H1 (cell line): ENCODE results near the gene SPATA13. TPM values are rescaled to one million over a fixed set of nuclear protein-coding genes. Genes with fewer than 3 reads are reported as not detected.

Experiments used
- CTCF ChIA-PET: fragments of 300-600 bp; sonication (Branson Sonifier 250); formaldehyde crosslinking; loops from one replicate; lab custom pipeline; 2021; ENCODE audit not compliant: partially characterized antibody; lab: Charles Lee
- POLR2A ChIA-PET: fragments of 300-600 bp; sonication (Branson Sonifier 250); formaldehyde crosslinking; loops from one replicate; lab custom pipeline; 2021; ENCODE audit warnings: inconsistent platforms; ENCODE audit not compliant: partially characterized antibody; lab: Charles Lee
- DNase-seq, 2 experiments: peaks; one replicate each; pipeline versions ENCODE4 v3.0.0 to v3.0.0-alpha.2; 2010 to 2022; ENCODE audit warnings: low spot score in 2 of 2, low read depth in 1 of 2, mixed read lengths in 1 of 2
- FAIRE-seq: peaks from 2 replicates; lab custom pipeline; 2011; peaks lifted over from hg19 to GRCh38; lab: Jason Lieb, UNC
- H2AFZ ChIP-seq: 2 replicates; pipeline ENCODE4 v1.8.1; 2012; ENCODE audit warnings: low read length, inconsistent platforms
- H2AK5ac ChIP-seq: 2 replicates; pipeline ENCODE4 v1.6.1; 2013; ENCODE audit warnings: low read depth, low read length
- H2BK120ac ChIP-seq: replicated peaks from 2 replicates; pipeline ENCODE3; 2013; ENCODE audit warnings: low read depth, low read length, inconsistent platforms
- H2BK12ac ChIP-seq: 2 replicates; pipeline ENCODE4 v1.6.1; 2013; ENCODE audit warnings: low read depth, low read length
- H2BK15ac ChIP-seq: 2 replicates; pipeline ENCODE4 v1.6.1; 2013; ENCODE audit warnings: low read length
- H2BK20ac ChIP-seq: 2 replicates; pipeline ENCODE4 v1.6.1; 2013; ENCODE audit warnings: low read length
- H2BK5ac ChIP-seq: 2 replicates; pipeline ENCODE4 v1.6.1; 2013; ENCODE audit warnings: low read depth, low read length
- H3K14ac ChIP-seq: 2 replicates; pipeline ENCODE4 v1.6.1; 2013; ENCODE audit warnings: inconsistent platforms; ENCODE audit not compliant: insufficient read length
- H3K18ac ChIP-seq: 2 replicates; pipeline ENCODE4 v1.6.1; 2013; ENCODE audit warnings: low read length; ENCODE audit errors: extremely low read depth
- H3K23ac ChIP-seq: 2 replicates; pipeline ENCODE4 v1.6.1; 2013; ENCODE audit warnings: inconsistent platforms; ENCODE audit not compliant: insufficient read length
- H3K23me2 ChIP-seq: 2 replicates; pipeline ENCODE4 v1.6.1; 2013; ENCODE audit warnings: low read depth, low read length
- H3K27ac ChIP-seq: 2 replicates; pipeline ENCODE4 v1.6.1; 2011; ENCODE audit warnings: low read depth, low read length, inconsistent platforms
- H3K27me3 ChIP-seq, 4 experiments: replicated peaks in 1 of 4; 1 replicate in 1 of 4; 2 replicates in 3 of 4; pipeline versions ENCODE4 v1.6.1 to v1.8.1; 2011 to 2013; ENCODE audit warnings: low read length in 3 of 4, mild to moderate bottlenecking in 3 of 4, inconsistent platforms in 2 of 4, mixed read lengths in 2 of 4, moderate library complexity in 1 of 4; ENCODE audit not compliant: control insufficient read depth in 3 of 4, insufficient read depth in 3 of 4; ENCODE audit errors: extremely low read depth in 1 of 4
- H3K36me3 ChIP-seq, 4 experiments: 2 replicates each; pipeline versions ENCODE4 v1.6.1 to v1.8.1; 2011 to 2013; ENCODE audit warnings: mild to moderate bottlenecking in 4 of 4, low read length in 3 of 4, moderate library complexity in 2 of 4, control low read depth in 1 of 4, inconsistent platforms in 1 of 4; ENCODE audit not compliant: insufficient read depth in 4 of 4, control insufficient read depth in 2 of 4
- H3K4ac ChIP-seq: replicated peaks from 2 replicates; pipeline ENCODE3; 2013; ENCODE audit warnings: low read length, low read depth, mixed read lengths, inconsistent platforms; ENCODE audit not compliant: insufficient read length
- H3K4me1 ChIP-seq, 4 experiments: replicated peaks in 1 of 4; 1 replicate in 1 of 4; 2 replicates in 3 of 4; pipeline versions ENCODE4 v1.6.1 to v1.8.1; 2011 to 2013; ENCODE audit warnings: low read length in 3 of 4, inconsistent platforms in 2 of 4, mixed read lengths in 1 of 4; ENCODE audit not compliant: insufficient read depth in 4 of 4, control insufficient read depth in 3 of 4
- H3K4me2 ChIP-seq, 2 experiments: 2 replicates each; pipeline versions ENCODE4 v1.6.1 to v1.8.1; 2011 to 2013; ENCODE audit warnings: low read depth in 2 of 2, low read length in 2 of 2, control low read depth in 1 of 2, inconsistent platforms in 1 of 2, mild to moderate bottlenecking in 1 of 2; ENCODE audit not compliant: insufficient read depth in 1 of 2
- H3K4me3 ChIP-seq, 4 experiments: fragments of 200-600, 300-600 bp in 1 of 4; sonication (generic), shearing (Covaris generic), sonication (Bioruptor Twin) in 1 of 4; 2 replicates each; pipeline versions ENCODE4 v1.5.1 to v1.8.1; 2011 to 2016; ENCODE audit warnings: low read length in 4 of 4, low read depth in 3 of 4, control low read depth in 2 of 4, inconsistent platforms in 2 of 4, mild to moderate bottlenecking in 2 of 4, mixed read lengths in 1 of 4, moderate library complexity in 1 of 4; ENCODE audit not compliant: insufficient read depth in 2 of 4; ENCODE audit errors: extremely low read depth in 1 of 4
- H3K56ac ChIP-seq: replicated peaks from 2 replicates; pipeline ENCODE3; 2013; ENCODE audit warnings: low read depth, mild to moderate bottlenecking, mixed read lengths, low read length, inconsistent platforms; ENCODE audit not compliant: insufficient read length
- H3K79me1 ChIP-seq: 2 replicates; pipeline ENCODE4 v1.6.1; 2013; ENCODE audit warnings: low read depth, low read length, control low read depth
- H3K79me2 ChIP-seq, 2 experiments: 2 replicates each; pipeline versions ENCODE4 v1.6.1 to v1.8.1; 2012 to 2013; ENCODE audit warnings: low read length in 2 of 2, mild to moderate bottlenecking in 2 of 2, inconsistent platforms in 1 of 2; ENCODE audit not compliant: insufficient read depth in 2 of 2, control insufficient read depth in 1 of 2
- H3K9ac ChIP-seq, 4 experiments: replicated peaks in 1 of 4; 1 replicate in 1 of 4; 2 replicates in 3 of 4; pipeline versions ENCODE4 v1.6.1 to v1.8.1; 2011 to 2013; ENCODE audit warnings: low read depth in 3 of 4, low read length in 3 of 4, control low read depth in 2 of 4, mild to moderate bottlenecking in 2 of 4, moderate library complexity in 2 of 4, inconsistent platforms in 1 of 4; ENCODE audit errors: extremely low read depth in 1 of 4
- H3K9me3 ChIP-seq, 2 experiments: 2 replicates each; pipeline versions ENCODE4 v1.6.1 to v1.8.1; 2012 to 2013; ENCODE audit warnings: mild to moderate bottlenecking in 2 of 2, moderate library complexity in 2 of 2, control low read depth in 1 of 2, inconsistent platforms in 1 of 2, low read depth in 1 of 2, low read length in 1 of 2, mixed read lengths in 1 of 2; ENCODE audit not compliant: insufficient read depth in 2 of 2
- H4K20me1 ChIP-seq, 2 experiments: replicated peaks in 1 of 2; 2 replicates each; pipeline versions ENCODE3 to v1.8.1; 2011 to 2013; ENCODE audit warnings: inconsistent platforms in 2 of 2, low read length in 2 of 2, mild to moderate bottlenecking in 1 of 2; ENCODE audit not compliant: insufficient read depth in 2 of 2, control insufficient read depth in 1 of 2
- H4K5ac ChIP-seq: 2 replicates; pipeline ENCODE4 v1.6.1; 2013; ENCODE audit warnings: low read length, low read depth, mixed read lengths, inconsistent platforms; ENCODE audit not compliant: insufficient read length
- H4K8ac ChIP-seq: 2 replicates; pipeline ENCODE4 v1.8.0; 2013; ENCODE audit warnings: mild to moderate bottlenecking, moderate library complexity, low read length, inconsistent platforms; ENCODE audit not compliant: insufficient read depth; ENCODE audit errors: extremely low read depth
- H4K91ac ChIP-seq: replicated peaks from 2 replicates; pipeline ENCODE3; 2013; ENCODE audit warnings: low read length, mixed read lengths, inconsistent platforms; ENCODE audit not compliant: insufficient read length
- CBX8 ChIP-seq: fragments of 300-800, 300-1000 bp; sonication (generic); IDR thresholded peaks from 2 replicates; pipeline ENCODE4 v1.7.1; 2016; ENCODE audit warnings: low read depth, low read length, borderline replicate concordance
- CHD1 ChIP-seq: IDR thresholded peaks from 2 replicates; pipeline ENCODE4 v1.6.1; 2012; ENCODE audit warnings: low read depth, low read length, improper control_type of control experiment
- JUN ChIP-seq: IDR thresholded peaks from 2 replicates; pipeline ENCODE4 v1.6.1; 2011; ENCODE audit warnings: low read depth, mild to moderate bottlenecking, improper control_type of control experiment, low read length
- JUND ChIP-seq: IDR thresholded peaks from 2 replicates; pipeline ENCODE4 v1.6.1; 2011; ENCODE audit warnings: mild to moderate bottlenecking, improper control_type of control experiment, low read length
- RBBP5 ChIP-seq: IDR thresholded peaks from 2 replicates; pipeline ENCODE4 v1.7.1; 2012; ENCODE audit warnings: low read depth, mild to moderate bottlenecking, inconsistent platforms, low read length, moderate library complexity, borderline replicate concordance
- RFX5 ChIP-seq: IDR thresholded peaks from 2 replicates; pipeline ENCODE4 v1.6.1; 2011; ENCODE audit warnings: low read depth, low read length, improper control_type of control experiment, borderline replicate concordance
- YY1 ChIP-seq: IDR thresholded peaks from 2 replicates; pipeline ENCODE4 v1.6.1; 2011; ENCODE audit warnings: low read depth, mild to moderate bottlenecking, low read length
- WGBS, 2 experiments: shearing (Covaris generic) in 1 of 2; methylation state at CpG; one replicate each; pipeline versions ENCODE4 v1.1.6 to v1.1.7; 2013 to 2015; ENCODE audit warnings: low lambda C conversion rate in 2 of 2, mixed read lengths in 2 of 2, inconsistent platforms in 1 of 2, low coverage in 1 of 2, missing lambda C conversion rate in 1 of 2; ENCODE audit not compliant: insufficient replicate concordance in 2 of 2, insufficient coverage in 1 of 2, insufficient read length in 1 of 2; ENCODE audit errors: extremely low coverage in 1 of 2, missing lambda C conversion rate in 1 of 2; 5-methylcytosine and 5-hydroxymethylcytosine counted together
- polyA plus RNA-seq, 7 experiments: library from polyadenylated mRNA; depleted of rRNA in 3 of 7; stranded (reverse) in 5 of 7; unstranded in 2 of 7; fragments of >200 nt in 5 of 7; fragments of 200-250 nt in 2 of 7; gene quantifications; 1 replicate in 5 of 7; 2 replicates in 1 of 7; 4 replicates in 1 of 7; pipeline versions ENCODE4 v1.2.1 to v1.2.3, GENCODE V29; 2011 to 2013; ENCODE audit warnings: missing spikeins in 2 of 7, mixed read lengths in 2 of 7
- total RNA-seq: library from RNA; stranded (reverse); fragmentation: NEBNext Ultra II Directional; extraction: Animal tissue kit (Norgen Biotek cat#: 25700); gene quantifications from 2 replicates; pipeline ENCODE4 v1.2.1, GENCODE V29; 2021

The SPATA13 gene
- total and polyA plus RNA-seq, 2 of the 8 experiments (the other 6 are each of a cell fraction or from before 2014, with no cell fraction given) = 12.6 to 30.9 TPM

DNA sequence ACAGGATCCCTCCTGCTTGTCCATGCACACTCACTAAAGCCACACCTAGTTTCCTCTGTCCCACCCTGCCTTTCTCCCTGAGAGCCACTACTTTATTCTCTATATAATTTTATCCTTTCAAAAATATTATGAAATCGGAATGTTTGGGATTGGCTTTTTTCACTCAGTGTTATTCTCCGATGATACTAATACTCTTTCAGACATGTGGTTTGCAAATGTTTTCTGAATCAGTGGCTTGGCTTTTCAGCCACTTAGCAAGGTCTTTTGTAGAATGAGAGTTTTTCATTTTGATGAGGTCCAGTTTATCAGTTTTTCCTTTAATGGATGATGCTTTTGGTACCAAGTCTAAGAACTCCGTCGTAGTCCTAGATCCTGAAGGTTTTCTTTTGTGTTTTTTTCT is 11.6 kb downstream of the SPATA13 start:
- H3K23ac ChIP-seq = no peak overlapping the region

More for the DNA sequence above, 11.6 kb downstream of the SPATA13 start:
- Histone ChIP-seq H2AFZ (no peak overlapping the region), H4K5ac (no peak overlapping the region), H3K79me2 (peaks cover 5 to 92% of the 10 kb centered on the region in 2 experiments; a peak in 3 of 4 replicates), H4K91ac (no peak overlapping the region), H3K79me1 (peaks cover 11% of the 10 kb centered on the region)
- 83% methylated on average over 4 of the region's 4 CpGs; no CpG with 5 or more reads in 1 of the 2 experiments for WGBS, 2 experiments
- no peak for DNase-seq
- TF ChIP-seq CHD1 (no peak), RBBP5 (no peak), JUND (no peak), RFX5 (no peak), CBX8 (no peak), JUN (no peak), YY1 (no peak)
- TF ChIP-seq, all 59 proteins: peak for 0
- no peak overlapping the region for H3K27ac ChIP-seq
- H3K23me2 ChIP-seq = no peaks in the 10 kb centered on the region
- H2AK5ac ChIP-seq = no peak overlapping the region
- H3K27me3 ChIP-seq = peaks cover 0 to 2% (median 0%) of the 10 kb centered on the region in 4 experiments; a peak in 1 of 7 replicates
- H3K18ac ChIP-seq = no peak overlapping the region
- no peak overlapping the region for H2BK12ac ChIP-seq
- no peak overlapping the region for H2BK15ac ChIP-seq
- H3K9ac ChIP-seq = no peak overlapping the region
- H4K20me1 ChIP-seq = peaks cover 1 to 7% of the 10 kb centered on the region in 2 experiments
- H3K4me2 ChIP-seq = no peak overlapping the region
- FAIRE-seq = no peak
- POLR2A ChIA-PET = no interaction called here
- no peak overlapping the region for H3K56ac ChIP-seq
- H3K4me3 ChIP-seq = no peak overlapping the region
- no peak overlapping the region for H2BK5ac ChIP-seq
- H3K4me1 ChIP-seq = peaks cover 0 to 7% (median 0%) of the 10 kb centered on the region in 4 experiments; a peak in 1 of 7 replicates
- no peak overlapping the region for H3K14ac ChIP-seq
- no peaks in the 10 kb centered on the region for H3K9me3 ChIP-seq
- H4K8ac ChIP-seq = no peak overlapping the region
- CTCF ChIA-PET = no interaction called here
- H3K4ac ChIP-seq = no peak overlapping the region
- H3K36me3 ChIP-seq = peaks cover 0 to 4% (median 2%) of the 10 kb centered on the region in 4 experiments; a peak in 3 of 8 replicates
- no peak overlapping the region for H2BK120ac ChIP-seq
- no peak overlapping the region for H2BK20ac ChIP-seq
